ENCODE measurements around the gene SYTL3. TPM values are rescaled to one million over a fixed set of nuclear protein-coding genes. Genes with fewer than 3 reads are reported as not detected.

SYTL3 gene
- total and polyA plus RNA-seq, 9 of the 15 experiments (the other 6 are each of a cell fraction or from before 2014, with no cell fraction given): 0.04 to 0.46 (median 0.17) TPM; not detected in 1

GRCh38 chr6:158644231-158645063 is 5.4 kb upstream of the SYTL3 start, which contains the start of gene DYNLT1 (continued):
- TF ChIP-seq, protein P1, sequence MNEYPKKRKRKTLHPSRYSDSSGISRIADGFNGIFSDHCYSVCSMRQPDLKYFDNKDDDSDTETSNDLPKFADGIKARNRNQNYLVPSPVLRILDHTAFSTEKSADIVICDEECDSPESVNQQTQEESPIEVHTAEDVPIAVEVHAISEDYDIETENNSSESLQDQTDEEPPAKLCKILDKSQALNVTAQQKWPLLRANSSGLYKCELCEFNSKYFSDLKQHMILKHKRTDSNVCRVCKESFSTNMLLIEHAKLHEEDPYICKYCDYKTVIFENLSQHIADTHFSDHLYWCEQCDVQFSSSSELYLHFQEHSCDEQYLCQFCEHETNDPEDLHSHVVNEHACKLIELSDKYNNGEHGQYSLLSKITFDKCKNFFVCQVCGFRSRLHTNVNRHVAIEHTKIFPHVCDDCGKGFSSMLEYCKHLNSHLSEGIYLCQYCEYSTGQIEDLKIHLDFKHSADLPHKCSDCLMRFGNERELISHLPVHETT (CRISPR knock-in tag; conservative IDR thresholded peaks at IDR 0.05 in 1 of 2, IDR thresholded peaks at IDR 0.05 in 1 of 2): peak in 1 of 2 experiments; percentile 75; a peak in 1 of 4 replicates
- TF ChIP-seq TCF7L2 (IDR thresholded peaks at IDR 0.05; ENCODE audit: low read depth, low read length): no peak
- TF ChIP-seq ZBTB49 (CRISPR knock-in tag; IDR thresholded peaks at IDR 0.05; ENCODE audit: borderline replicate concordance): no peak
- TF ChIP-seq MAFF (IDR thresholded peaks at IDR 0.05; ENCODE audit: low read length): no peak
- TF ChIP-seq ZKSCAN8 (CRISPR knock-in tag; IDR thresholded peaks at IDR 0.05): no peak
- no peak for TF ChIP-seq NR2F6 (CRISPR knock-in tag; IDR thresholded peaks at IDR 0.05)
- TF ChIP-seq SETDB1 (IDR thresholded peaks at IDR 0.05; ENCODE audit: low read length): peak; percentile 60
- TF ChIP-seq HNRNPUL1 (IDR thresholded peaks at IDR 0.05; ENCODE audit: low read length): no peak
- no peak for TF ChIP-seq PRDM10 (IDR thresholded peaks at IDR 0.05; ENCODE audit: partially characterized antibody)
- no peak for TF ChIP-seq ZNF324 (CRISPR knock-in tag; IDR thresholded peaks at IDR 0.05)
- no peak for TF ChIP-seq CGGBP1 (CRISPR knock-in tag; IDR thresholded peaks at IDR 0.05)
- peak; percentile 78 for TF ChIP-seq SMAD4 (CRISPR knock-in tag; conservative IDR thresholded peaks at IDR 0.05)
- TF ChIP-seq TCF7 (IDR thresholded peaks at IDR 0.05; ENCODE audit: borderline replicate concordance): no peak
- no peak for TF ChIP-seq EHMT2 (IDR thresholded peaks at IDR 0.05)
- no peak for TF ChIP-seq ZNF224 (CRISPR knock-in tag; IDR thresholded peaks at IDR 0.05)
- TF ChIP-seq NBN (IDR thresholded peaks at IDR 0.05; ENCODE audit: low read depth): peak; percentile 49; the same call in 1 of the 2 replicates
- TF ChIP-seq STAT5A (IDR thresholded peaks at IDR 0.05; ENCODE audit: borderline replicate concordance, low read length): no peak; the same call in 1 of the 2 replicates
- TF ChIP-seq TCFL5 (CRISPR knock-in tag; conservative IDR thresholded peaks at IDR 0.05): no peak
- peak; percentile 76; the same call in 1 of the 2 replicates for TF ChIP-seq PHB (CRISPR knock-in tag; IDR thresholded peaks at IDR 0.05)
- no peak for TF ChIP-seq MEF2A (IDR thresholded peaks at IDR 0.05; ENCODE audit: control insufficient read depth, low read depth, low read length)
- TF ChIP-seq SIRT6 (IDR thresholded peaks at IDR 0.05; ENCODE audit: low read depth, low read length): no peak

Measured in K562 (cell line).